HUDEP-2 (cell line): ENCODE results near the gene ANKAR.
"Not testable (repeated sequence)": the region's sequence is repeated elsewhere in the genome, so short reads cannot be mapped to it uniquely, and the experiment has no call there.

Experiments used
- DNase-seq, 76 experiments: peaks; one replicate each; lab custom pipeline; 2025; ENCODE audit not compliant: unreplicated experiment in 76 of 76; lab: John Stamatoyannopoulos, UW

ANKAR gene, protein sequence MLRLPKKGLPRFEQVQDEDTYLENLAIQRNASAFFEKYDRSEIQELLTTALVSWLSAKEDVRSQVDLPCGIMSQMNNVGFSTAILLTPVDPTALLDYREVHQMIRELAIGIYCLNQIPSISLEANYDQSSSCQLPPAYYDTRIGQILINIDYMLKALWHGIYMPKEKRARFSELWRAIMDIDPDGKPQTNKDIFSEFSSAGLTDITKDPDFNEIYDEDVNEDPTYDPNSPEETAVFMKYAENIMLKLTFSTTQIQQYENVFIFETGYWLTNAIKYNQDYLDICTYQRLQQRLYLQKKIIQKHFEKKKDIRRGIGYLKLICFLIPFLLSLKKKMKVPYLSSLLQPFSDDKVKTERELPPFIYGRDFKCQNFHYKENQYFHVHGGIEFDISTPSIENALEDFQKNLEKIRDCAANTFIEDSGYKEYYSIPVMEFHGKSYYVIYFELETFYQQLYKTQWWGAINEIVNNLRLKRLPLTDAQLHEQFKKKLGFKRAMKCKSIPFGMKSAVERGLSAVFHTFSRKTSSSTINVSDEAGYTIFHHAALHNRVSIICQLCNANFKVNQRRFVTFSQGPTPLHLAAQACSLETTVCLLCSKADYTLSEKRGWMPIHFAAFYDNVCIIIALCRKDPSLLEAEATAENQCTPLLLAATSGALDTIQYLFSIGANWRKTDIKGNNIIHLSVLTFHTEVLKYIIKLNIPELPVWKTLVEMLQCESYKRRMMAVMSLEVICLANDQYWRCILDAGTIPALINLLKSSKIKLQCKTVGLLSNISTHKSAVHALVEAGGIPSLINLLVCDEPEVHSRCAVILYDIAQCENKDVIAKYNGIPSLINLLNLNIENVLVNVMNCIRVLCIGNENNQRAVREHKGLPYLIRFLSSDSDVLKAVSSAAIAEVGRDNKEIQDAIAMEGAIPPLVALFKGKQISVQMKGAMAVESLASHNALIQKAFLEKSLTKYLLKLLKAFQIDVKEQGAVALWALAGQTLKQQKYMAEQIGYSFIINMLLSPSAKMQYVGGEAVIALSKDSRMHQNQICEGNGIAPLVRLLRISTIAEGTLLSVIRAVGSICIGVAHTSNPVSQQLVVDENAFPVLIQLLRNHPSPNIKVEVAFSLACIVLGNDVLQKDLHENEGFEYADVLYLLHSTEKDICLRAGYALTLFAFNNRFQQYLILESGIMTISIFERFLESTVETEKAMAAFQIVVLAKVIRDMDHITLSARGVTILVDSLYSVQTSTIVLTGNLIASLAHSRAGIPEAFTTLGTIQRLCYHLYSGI (N-terminal part only)

DNA sequence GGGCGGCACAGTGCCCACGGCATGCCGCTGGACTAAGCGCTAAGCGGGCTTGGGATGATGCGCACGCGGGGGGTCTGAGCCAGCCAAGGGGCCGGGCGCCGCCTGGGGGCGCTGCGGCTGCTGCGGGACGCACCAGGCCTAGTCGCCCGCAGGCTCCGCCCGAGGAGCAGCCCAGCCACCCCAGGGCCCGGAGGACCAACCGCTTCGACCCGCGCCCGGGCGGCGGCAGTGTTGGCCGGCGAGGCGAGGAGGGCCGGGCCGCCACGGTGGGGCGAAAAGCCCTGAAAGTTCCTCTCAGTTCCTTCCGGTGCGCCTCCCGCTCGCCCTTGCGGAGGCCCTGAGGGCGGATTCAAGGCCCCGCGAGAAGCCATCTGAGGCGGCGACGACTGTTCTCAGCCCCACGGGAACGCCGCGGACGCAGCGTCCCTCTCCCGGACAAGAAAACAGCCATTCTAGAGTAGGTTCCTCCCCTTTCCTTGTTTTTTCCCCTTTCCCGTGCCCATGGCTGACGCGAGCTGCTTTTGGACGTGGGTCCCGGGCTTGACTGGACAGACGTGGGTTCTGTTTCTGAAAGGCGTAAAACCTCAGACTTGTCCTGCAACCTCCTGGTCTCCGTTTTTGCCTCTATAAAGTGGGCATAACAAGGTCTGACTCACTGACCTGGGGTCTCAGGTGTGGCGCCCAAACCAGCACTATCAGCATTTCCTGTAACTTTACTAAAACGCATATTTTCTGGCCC lies at the start of gene ANKAR:
Gene ANKAR (plus strand): TSS at position 297 of the 739 bp plus-strand sequence. CDS start 1,821 bp downstream, outside the sequence.
- DNase-seq: peak; percentile 5 to 95 (median 86)

DNA sequence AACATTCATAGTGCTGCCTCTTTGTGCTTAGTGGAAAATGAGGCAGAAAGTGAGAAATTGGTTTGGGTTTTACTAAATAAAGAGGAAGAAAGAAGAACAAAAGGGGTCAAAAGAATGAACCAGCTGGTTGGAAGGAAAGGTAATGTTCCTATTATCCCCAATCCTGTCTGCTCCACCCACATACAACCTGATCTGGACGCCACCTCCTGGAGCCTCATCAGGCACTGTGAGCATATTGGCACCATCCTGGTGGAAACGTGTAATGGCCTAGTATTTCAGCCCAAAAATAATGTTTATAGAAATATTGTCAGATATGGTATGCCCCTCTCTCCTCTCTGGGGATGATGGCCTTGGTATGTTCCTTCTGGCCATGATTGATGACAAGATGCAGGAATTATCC lies 48.8 kb upstream of the ANKAR start:
- DNase-seq: no peak

DNA sequence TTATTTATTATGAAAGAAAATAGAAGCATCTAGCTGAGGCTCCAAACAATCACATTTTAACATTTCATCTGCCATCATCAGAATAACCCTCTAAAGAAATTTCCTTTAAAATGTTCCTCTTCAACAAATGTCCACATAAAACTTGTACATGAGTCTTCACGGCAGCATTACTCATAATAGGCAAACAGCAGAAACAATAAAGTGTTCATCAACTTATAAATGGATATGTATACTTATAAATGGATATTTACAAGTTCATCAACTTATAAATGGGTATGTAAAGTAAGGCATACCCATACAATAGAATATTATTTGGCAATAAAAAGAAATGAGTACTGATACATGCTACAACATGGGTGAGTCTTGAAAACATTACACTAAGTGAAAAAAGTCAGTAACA lies 46.7 kb upstream of the ANKAR start:
- no peak for DNase-seq

DNA sequence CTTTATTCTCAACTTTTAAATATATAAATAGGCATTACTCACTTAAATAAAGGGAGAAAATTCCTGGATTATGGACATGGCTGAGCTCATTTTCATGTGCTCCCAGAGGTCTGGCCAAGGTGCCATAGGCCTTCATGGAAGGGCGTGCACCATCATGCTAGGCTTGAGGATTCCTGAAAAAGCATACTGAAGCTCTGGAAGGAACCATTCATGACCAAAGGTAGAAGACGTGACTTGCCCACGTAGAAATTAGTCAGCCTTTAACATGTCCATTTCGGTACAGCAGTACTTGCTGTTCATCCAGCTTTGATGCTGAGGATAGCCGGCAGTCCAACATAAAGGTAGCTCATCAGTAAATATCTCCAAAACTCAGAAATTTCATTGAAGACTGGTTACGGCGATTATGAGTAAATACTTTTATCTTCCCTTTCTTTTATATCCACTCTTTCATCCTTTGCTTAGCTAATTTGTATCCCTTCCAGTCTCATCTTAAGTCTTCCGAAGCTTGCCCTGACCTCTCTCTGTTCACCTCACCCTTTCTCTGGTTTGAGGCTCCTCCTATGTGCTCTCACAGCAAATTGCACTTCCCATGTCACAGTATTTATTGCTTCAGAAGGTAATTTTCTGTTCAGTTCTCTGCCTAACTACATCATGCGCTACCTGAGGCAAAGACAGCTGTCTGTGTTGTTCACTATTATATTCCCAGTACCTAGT lies 45.5 kb upstream of the ANKAR start:
- DNase-seq: peak in 11 of 76 experiments; percentile 8 to 29 (median 21)

DNA sequence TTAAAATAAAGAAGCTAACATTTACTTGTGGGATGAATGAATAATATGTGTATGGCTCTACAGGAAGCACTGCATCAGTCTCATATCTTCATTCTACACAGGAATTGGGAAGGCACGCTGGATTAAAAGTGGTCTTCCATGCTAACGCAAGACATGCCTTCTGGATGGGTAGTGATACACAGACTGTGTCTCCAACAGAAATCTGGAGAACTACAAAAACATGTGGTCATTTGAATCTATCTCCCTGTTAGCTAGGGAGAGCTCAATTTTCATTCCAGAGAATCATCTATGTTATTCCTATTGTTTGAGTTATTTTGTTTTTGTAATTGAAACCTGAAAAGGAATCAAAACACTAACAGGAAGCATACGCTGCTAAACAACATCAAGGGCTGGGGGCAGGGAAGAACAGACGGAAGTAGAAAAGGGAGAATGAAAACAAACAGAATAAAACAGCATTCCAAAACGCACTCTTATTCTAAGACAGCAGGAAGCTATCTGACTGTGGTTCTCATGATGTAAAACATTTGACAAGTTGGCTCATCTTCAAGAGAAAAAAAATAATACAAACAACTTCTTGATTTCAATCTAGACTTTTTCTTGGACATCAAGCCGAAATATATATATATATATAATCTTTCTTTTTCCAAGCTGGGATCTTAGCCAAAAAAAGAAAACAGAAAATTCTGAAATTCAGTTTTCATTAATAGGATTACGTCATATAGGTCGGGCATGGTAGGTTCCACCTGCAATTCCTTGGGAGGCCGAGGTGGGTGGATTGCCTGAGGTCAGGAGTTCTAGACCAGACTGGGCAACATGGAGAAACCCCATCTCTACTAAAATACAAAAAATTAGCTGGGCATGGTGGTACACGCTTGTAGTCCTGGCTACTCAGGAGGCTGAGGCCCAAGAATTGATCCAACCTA lies 44.7 kb upstream of the ANKAR start:
- no peak for DNase-seq

DNA sequence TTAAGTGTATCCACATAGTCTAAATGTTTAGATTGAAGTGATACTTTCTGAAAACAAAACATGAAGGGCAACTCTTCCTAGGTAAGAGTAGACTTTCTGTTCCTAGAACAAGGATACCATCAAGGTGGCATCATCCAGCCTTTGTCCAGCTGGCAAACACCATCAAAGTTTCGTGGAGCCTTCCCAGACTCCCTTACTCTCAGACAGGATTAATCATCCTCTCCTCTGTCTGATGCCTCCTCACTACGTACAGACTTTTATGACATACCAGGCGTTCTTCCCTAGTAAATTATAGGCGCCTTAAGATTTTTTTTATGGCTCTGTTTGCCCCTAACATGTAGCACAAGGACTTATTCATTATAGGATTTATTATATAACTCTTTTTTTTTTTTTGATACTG lies 42.6 kb upstream of the ANKAR start:
- DNase-seq: no peak

DNA sequence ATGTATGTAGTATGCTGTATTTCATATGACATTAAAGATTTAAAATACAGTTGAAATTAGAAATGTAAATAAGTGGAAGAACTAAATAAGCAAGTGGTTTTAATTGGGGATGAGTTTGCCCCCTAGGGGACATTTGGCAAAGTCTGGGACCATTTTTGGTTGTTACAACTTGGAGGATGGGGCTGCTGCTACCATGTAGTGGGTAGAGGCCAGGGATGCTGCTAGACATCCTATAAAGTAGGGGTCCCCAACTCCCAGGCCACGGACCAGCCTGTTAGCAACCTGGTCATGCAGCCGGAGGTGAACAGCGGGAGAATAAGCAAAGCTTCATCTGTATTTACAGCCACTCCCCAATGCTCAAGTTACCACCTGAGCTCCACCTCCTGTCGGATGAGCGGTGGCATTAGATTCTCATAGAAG lies 41.1 kb upstream of the ANKAR start:
- peak in 18 of 76 experiments; percentile 5 to 31 (median 15) for DNase-seq

DNA sequence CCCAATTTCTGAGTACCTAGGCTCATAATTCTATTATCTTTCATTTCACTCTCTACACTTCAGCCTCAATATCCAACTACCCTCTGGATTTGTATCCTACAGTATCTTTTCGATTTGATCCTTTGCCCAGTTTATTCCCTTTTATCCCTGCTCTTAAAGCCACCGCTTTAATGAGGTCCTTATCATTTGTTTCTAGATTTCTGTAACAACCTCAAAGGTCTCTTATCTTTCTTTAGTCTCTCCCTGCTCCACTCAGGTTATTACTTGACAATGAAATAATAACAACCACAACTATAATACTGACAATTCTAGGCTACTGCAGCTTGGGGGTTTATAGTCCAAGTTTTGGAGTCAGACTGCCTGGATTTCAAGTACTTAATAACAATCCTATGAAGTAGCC lies 39.1 kb upstream of the ANKAR start:
- no peak for DNase-seq

DNA sequence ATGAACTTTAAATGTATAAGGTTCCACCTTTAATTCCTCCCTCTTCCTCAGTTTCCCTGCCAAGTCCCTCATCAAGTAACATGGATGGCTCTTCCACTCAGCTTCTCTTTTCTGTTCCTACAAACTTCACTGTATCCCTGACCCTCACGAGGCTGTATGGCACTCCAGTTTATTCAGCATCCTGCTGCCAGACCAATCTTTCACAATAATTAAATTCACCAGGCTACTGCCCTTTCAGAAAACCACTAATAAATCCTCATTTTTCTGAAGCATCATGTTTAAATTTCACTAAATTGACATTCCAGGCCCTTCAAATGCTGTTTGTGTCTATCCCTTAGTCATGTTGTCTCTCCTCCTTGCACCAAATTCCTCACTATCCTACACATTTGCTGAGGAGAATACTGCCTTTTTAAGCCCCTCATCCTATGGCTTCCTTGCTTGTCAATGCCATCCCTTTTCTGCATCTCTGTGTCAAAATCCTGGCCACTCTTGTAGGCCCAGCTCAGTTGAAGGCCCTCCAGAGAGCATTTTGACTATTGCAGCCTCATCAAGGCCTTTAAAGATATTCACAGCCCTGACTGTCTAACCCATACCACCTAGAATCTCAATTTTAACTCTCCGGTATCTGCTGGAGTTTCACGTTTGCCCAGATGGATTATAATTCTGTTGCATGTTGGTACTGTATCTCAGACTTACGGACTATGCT lies 36.0 kb upstream of the ANKAR start:
- DNase-seq: no peak

DNA sequence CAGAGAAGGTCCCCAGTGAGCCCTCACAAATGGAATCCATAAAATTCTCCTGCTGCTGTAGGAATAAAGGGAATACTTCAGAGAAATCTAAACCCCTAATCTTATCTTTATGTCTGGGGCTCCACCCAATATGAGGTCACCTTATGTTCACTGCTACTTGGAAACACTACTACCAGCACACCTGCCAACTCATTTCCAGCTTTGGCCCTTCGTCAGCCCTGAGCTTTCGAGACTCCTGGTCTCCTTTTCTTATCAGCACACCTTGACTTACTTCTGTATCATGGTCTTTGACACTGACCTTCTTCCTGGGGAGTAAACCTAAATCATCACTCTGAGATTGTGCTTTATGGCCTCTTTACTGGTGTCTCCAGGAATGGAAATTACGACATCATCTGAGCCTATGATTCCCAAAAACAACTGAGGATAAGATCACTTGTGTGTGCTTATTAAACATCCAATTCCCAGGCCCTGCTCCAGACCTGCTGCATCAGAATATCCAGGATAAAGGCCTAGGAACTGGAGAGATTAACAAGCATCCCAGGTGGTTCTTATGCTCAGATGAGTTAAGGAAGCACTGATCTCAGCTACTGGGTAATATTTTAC lies 35.4 kb upstream of the ANKAR start:
- no peak for DNase-seq

DNA sequence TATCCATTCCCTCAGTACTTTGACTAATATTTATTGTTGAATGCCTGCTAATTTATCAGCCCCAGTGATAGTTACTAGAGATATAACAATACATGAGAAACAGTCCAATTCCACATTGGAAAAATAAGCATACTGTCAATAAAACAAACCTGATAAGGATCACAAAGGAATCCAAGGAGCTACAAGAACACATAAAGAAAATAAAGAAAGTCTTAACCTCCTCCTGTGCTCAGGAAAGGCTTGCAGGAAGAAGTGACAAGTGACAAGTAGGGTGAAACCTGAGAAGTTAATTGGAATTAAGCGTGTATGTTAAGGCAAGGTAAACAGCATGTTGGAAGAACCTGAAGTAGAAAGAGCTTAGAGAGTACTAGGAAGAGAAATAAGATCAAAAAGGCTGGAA lies 33.5 kb upstream of the ANKAR start:
- no peak for DNase-seq

DNA sequence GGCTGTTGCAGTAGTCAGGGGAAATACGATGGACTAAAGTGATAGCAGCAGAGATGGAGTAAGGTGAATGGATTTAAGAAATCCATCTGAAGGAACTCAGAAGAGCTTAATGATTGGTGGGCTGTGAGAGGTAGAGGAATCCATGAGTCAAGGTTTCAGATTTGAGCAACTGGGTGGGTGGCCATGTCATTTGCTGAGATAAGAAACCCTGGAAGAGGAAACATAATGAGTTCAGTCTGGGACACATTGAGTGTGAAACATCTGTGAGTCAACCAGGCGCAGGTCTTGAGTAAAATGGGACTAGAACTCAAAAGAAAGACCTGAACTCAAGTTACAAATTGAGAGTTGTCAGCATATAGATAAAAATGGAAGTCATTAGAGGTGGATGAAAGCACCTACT lies 32.9 kb upstream of the ANKAR start:
- DNase-seq: peak in 3 of 76 experiments; percentile 11 to 27 (median 18)

DNA sequence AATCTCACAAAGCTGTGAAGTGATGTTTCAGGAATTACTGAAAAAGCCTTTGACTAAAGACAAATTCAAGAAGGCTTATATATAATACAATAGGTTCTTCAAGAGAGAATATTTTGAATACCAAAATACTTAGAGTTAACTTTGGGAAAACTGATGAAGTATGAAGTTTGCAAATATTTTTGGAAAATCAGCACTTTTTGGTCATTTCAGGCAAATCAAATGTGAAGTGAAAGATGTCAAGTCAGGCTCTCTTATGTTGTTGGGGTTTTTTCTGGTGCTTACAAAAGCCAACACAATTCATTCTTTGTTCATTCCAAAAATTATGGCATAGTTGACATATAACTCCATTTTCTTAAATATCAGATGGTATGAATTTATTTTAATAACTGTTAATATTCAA lies 27.9 kb upstream of the ANKAR start:
- no peak for DNase-seq

DNA sequence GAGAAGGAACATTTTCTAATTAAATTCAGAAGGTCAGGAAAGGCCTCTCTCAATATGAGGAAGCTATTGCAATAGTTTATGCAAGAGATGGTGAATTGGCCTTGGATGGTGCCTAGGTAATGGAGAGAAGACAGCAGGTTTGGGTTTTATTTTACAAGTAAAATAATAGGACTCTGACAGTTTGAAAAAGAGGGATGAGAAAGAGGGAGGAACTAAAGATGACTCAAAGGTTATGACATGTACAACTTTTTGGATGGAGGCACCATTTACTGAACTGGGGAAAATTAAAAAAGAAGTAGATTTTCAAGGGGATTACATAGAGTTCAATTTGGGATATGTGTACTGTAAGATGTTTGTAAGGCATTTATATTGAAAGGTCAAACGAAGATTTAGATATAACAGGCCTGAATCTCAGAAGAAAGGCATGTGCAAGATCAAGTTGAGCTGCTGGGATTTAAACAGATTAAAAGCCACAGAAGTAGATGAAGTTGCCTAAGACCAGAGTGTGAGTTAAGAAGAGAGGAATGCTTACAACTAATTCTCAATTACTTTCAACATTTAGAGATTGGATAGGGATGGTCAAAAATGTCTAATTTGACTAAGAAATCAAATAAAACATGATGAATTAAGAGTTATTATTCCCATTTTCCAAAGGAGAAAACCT lies 25.5 kb upstream of the ANKAR start:
- DNase-seq: no peak

DNA sequence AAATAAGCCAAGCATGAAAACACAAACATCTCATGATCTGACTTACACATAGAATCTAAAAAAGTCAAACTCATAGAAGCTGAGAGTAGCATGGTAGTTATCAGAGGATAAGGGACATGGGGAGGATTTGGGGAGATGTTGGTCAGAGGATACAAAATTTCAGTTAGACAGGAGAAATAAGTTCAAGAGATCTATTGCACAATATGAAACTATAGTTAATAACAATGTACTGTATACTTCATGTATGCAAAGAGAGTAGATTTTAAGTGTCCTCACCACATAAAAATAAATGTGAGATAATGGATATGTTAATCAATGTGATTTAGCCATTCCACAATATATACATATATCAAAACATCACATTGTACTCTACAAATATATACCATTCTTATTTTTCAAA lies 23.2 kb upstream of the ANKAR start:
- no peak for DNase-seq

DNA sequence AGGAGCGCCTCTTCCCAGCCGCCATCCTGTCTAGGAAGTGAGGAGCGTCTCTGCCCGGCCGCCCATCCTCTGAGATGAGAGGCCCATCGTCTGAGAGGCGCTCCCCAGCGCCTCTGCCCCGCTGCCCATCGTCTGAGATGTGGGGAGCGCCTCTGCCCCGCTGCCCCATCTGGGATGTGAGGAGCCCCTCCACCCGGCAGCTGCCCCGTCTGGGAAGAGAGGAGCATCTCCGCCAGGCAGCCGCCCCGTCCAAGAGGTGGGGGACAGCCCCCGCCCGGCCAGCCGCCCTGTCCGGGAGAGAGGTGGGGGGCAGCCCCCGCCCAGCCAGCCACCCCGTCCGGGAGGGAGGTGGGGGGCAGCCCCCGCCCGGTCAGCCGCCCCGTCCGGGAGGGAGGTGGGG lies 21.0 kb upstream of the ANKAR start:
- not testable (repeated sequence) for DNase-seq

DNA sequence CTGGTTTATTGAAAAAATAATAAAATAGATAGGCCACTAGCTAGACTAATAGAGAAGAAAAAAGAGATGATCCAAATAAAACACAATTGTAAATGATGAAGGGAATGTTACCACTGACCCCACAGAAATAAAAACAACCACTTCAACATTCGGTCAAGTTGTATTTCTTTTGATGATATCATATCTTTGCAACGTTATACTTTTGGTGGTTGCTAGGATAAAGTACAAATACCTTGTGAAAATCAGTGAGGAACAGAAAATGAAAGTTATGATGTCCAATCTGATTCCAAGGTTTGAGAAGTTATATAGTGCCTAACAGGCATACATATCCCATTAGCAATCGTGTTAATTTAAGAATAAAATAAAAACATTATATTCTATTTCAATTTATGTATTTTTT lies 19.8 kb upstream of the ANKAR start:
- DNase-seq: no peak
